Stimulated activated CD8-positive, alpha-beta memory T cell treated with anti-CD3 and anti-CD28 coated beads, Interleukin-4, amount 100 ng/mL, for 1 hour (primary cell): Measurements from ENCODE around the gene TTBK1.

Experiments used
- DNase-seq, 2 donors: peaks; one replicate each; pipeline ENCODE4 v3.0.0-alpha.2; 2020; ENCODE audit warnings: low read depth in 2 of 2, low spot score in 1 of 2

TTBK1 gene

GRCh38 chr6:43269273-43270007, 26.2 kb downstream of the TTBK1 start:
- no peak for DNase-seq

GRCh38 chr6:43271103-43271815, 28.0 kb downstream of the TTBK1 start:
- DNase-seq = no peak

- no peak for DNase-seq
These were observed 28.7 kb downstream of the TTBK1 start for GRCh38 chr6:43271944-43272343.

GRCh38 chr6:43273707-43274106, 30.4 kb downstream of the TTBK1 start:
- DNase-seq = no peak

GRCh38 chr6:43274127-43274915, 31.0 kb downstream of the TTBK1 start:
- DNase-seq = no peak

GRCh38 chr6:43274916-43275597, 31.8 kb downstream of the TTBK1 start:
- DNase-seq = peak in 1 of 2 donors; percentile 10

GRCh38 chr6:43275801-43276576, 32.7 kb downstream of the TTBK1 start:
- no peak for DNase-seq

GRCh38 chr6:43276577-43277305, 33.5 kb downstream of the TTBK1 start:
- DNase-seq = no peak

GRCh38 chr6:43277306-43277642, 34.0 kb downstream of the TTBK1 start:
- DNase-seq = no peak

- no peak for DNase-seq
These were observed 34.6 kb downstream of the TTBK1 start for GRCh38 chr6:43277643-43278523.

GRCh38 chr6:43278524-43279078, 35.3 kb downstream of the TTBK1 start:
- no peak for DNase-seq

GRCh38 chr6:43280234-43280633, 37.0 kb downstream of the TTBK1 start:
- no peak for DNase-seq

- no peak for DNase-seq
These were observed 38.8 kb downstream of the TTBK1 start for GRCh38 chr6:43282060-43282459.

- no peak for DNase-seq
These were observed 39.6 kb downstream of the TTBK1 start for GRCh38 chr6:43282636-43283513.

- DNase-seq = no peak
These were observed 40.2 kb downstream of the TTBK1 start for GRCh38 chr6:43283514-43283901.

- no peak for DNase-seq
These were observed 40.6 kb downstream of the TTBK1 start for GRCh38 chr6:43283905-43284304.

- DNase-seq = no peak
These were observed 41.9 kb downstream of the TTBK1 start for GRCh38 chr6:43284991-43285781.
